Spleen (tissue), 11 donors: ENCODE measurements around the gene RPTOR. TPM values are rescaled to one million over a fixed set of nuclear protein-coding genes. Genes with fewer than 3 reads are reported as not detected.

Experiments used
- DNase-seq: peaks from one replicate; pipeline ENCODE4 v3.0.0-alpha.2; 2020
- H3K27ac ChIP-seq, 8 donors: fragments of 200-600 bp; sonication (generic) in 7 of 8; 1 replicate in 4 of 8; 2 replicates in 4 of 8; pipeline versions ENCODE4 v1.5.0 to v1.8.0; 2016 to 2021; ENCODE audit warnings: inconsistent platforms in 4 of 8, mild to moderate bottlenecking in 4 of 8, moderate library complexity in 1 of 8
- H3K27me3 ChIP-seq, 7 donors: fragments of 200-600 bp; sonication (generic) in 6 of 7; replicated peaks in 1 of 7; 1 replicate in 4 of 7; 2 replicates in 3 of 7; pipeline versions ENCODE4 v1.5.0 to v1.8.0; 2016 to 2021; ENCODE audit warnings: inconsistent platforms in 3 of 7, mild to moderate bottlenecking in 1 of 7
- H3K36me3 ChIP-seq, 6 donors: fragments of 200-600 bp; sonication (generic) in 5 of 6; 1 replicate in 4 of 6; 2 replicates in 2 of 6; pipeline versions ENCODE4 v1.5.0 to v1.8.0; 2016 to 2021; ENCODE audit warnings: inconsistent platforms in 2 of 6
- H3K4me1 ChIP-seq, 6 donors: fragments of 200-600 bp; sonication (generic) in 5 of 6; 1 replicate in 3 of 6; 2 replicates in 3 of 6; pipeline versions ENCODE4 v1.5.0 to v1.8.0; 2016 to 2021; ENCODE audit warnings: inconsistent platforms in 3 of 6
- H3K4me3 ChIP-seq, 8 donors: fragments of 200-600 bp; sonication (generic) in 7 of 8; 1 replicate in 4 of 8; 2 replicates in 4 of 8; pipeline versions ENCODE4 v1.5.0 to v1.8.0; 2016 to 2021; ENCODE audit warnings: inconsistent platforms in 4 of 8, mild to moderate bottlenecking in 4 of 8, moderate library complexity in 2 of 8
- H3K9me3 ChIP-seq, 8 donors: fragments of 200-600 bp; sonication (generic) in 7 of 8; 1 replicate in 4 of 8; 2 replicates in 4 of 8; pipeline versions ENCODE4 v1.5.0 to v1.8.0; 2016 to 2021; ENCODE audit warnings: inconsistent platforms in 4 of 8
- POLR2A ChIP-seq, 3 donors: fragments of 450-650 bp; IDR thresholded peaks; one replicate each; pipeline ENCODE4 v1.5.1; 2017; ENCODE audit warnings: antibody characterized with exemption in 3 of 3, mild to moderate bottlenecking in 1 of 3
- POLR2AphosphoS5 ChIP-seq, 3 donors: sonication (generic); formaldehyde crosslinking; IDR thresholded peaks; one replicate each; pipeline ENCODE4 v1.5.1; 2017; ENCODE audit warnings: antibody characterized with exemption in 3 of 3
- WGBS, 5 donors: extraction: QIAGEN DNeasy Blood & Tissue Kit in 3 of 5; methylation state at CpG; one replicate each; pipeline versions ENCODE4 v1.1.5 to v1.1.7; 2013 to 2018; 5-methylcytosine and 5-hydroxymethylcytosine counted together
- intact Hi-C: fragments of 100-400 bp; cut with DNase I; formaldehyde crosslinking; loops from one replicate; pipeline ENCODE4 v1.15.0; 2023; ENCODE audit warnings: low total_unique reads
- polyA plus RNA-seq, 3 donors: library from polyadenylated mRNA; stranded (reverse); fragments of 200-250 nt; gene quantifications; one replicate each; pipeline ENCODE4 v1.2.1, GENCODE V29; 2013
- total RNA-seq, 7 donors: library from RNA; depleted of rRNA in 3 of 7; stranded (reverse); fragments of >200 nt in 3 of 7; fragmentation: NEBNext Ultra II Directional in 4 of 7; extraction: Animal tissue kit (Norgen Biotek cat#: 25700) in 4 of 7; gene quantifications; one replicate each; pipeline versions ENCODE4 v1.1.0 to v1.2.1, GENCODE V29; 2016 to 2021
- TF ChIP-seq, protein P1 (sequence below), 11 experiments: fragments of 200-600 bp in 7 of 11; fragments of 450-650 bp in 4 of 11; sonication (generic) in 4 of 11; IDR thresholded peaks in 8 of 11; conservative IDR thresholded peaks in 3 of 11; 1 replicate in 7 of 11; 2 replicates in 4 of 11; pipeline versions ENCODE4 v1.4.0 to v1.8.0; 2016 to 2021; ENCODE audit warnings: antibody characterized with exemption in 11 of 11, inconsistent platforms in 4 of 11, mild to moderate bottlenecking in 1 of 11
- donor health status: healthy with polysubstance abuse.
- donor health status: DM: no; HTN: no; CAD: no; lungs with moderate emphysema.
- donor health status: DM: no; HTN: no; CAD: no.
- donor health status: Bipolar disorder and iron deficiency.
- donor health status: healthy.
- donor health status: DM: no; HTN: no; CAD: no.
- donor health status: DM: yes; HTN: yes; CAD: no.

The RPTOR gene
- total and polyA plus RNA-seq, 10 donors = 3.1 to 61.2 (median 40.7) TPM

DNA sequence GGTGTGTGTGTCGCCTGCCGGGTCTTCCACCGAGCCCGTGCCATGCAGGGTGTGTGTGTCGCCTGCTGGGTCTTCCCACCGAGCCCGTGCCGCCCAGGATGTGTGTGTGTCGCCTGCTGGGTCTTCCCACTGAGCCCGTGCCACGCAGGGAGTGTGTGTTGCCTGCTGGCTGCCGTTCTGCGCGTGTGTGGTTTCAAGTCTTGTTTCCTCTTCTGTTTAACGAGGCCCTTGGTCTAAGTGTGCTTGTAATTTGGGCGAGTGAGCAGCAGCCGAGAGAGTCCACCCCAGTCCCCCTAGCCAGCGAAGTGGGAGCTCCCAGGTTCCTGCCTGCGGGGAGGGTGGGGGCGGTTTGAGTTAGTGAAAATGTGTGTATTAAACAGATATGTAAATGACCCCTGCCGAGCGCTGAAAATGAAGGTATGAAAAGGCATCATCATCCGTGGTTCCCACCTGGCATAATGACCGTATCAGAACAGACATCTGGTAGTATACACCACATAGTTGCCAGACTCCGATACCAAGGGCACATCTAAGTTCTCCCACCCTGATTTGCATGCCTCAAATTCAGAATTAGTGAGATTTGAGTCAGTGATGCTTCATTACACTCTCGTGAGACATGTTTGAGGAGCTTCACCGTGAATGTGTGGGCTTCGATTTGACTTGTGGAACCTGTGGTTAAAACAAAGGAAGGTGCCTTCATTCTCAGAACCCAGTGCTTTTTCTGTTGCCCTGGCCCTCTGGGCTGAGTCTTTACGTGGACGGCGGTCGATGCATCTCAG, 332.5 kb downstream of the RPTOR start:
- H3K27me3 ChIP-seq = no peaks in the 10 kb centered on the region
- peak overlapping the region in 3 of 8 donors; percentile 1 to 27 (median 10) for H3K4me3 ChIP-seq
- no peaks in the 10 kb centered on the region for H3K9me3 ChIP-seq
- peaks cover 0 to 46% (median 7%) of the 10 kb centered on the region in 6 donors for H3K36me3 ChIP-seq
- WGBS, 5 donors = 46 to 72% (median 51%) methylated on average over 32 of the region's 32 CpGs
- DNase-seq = peak; percentile 73
- peak overlapping the region in 5 of 8 donors; percentile 24 to 67 (median 57) for H3K27ac ChIP-seq
- peaks cover 15 to 64% (median 30%) of the 10 kb centered on the region in 6 donors for H3K4me1 ChIP-seq
- intact Hi-C loops = no loop called here
- TF ChIP-seq, protein P1, sequence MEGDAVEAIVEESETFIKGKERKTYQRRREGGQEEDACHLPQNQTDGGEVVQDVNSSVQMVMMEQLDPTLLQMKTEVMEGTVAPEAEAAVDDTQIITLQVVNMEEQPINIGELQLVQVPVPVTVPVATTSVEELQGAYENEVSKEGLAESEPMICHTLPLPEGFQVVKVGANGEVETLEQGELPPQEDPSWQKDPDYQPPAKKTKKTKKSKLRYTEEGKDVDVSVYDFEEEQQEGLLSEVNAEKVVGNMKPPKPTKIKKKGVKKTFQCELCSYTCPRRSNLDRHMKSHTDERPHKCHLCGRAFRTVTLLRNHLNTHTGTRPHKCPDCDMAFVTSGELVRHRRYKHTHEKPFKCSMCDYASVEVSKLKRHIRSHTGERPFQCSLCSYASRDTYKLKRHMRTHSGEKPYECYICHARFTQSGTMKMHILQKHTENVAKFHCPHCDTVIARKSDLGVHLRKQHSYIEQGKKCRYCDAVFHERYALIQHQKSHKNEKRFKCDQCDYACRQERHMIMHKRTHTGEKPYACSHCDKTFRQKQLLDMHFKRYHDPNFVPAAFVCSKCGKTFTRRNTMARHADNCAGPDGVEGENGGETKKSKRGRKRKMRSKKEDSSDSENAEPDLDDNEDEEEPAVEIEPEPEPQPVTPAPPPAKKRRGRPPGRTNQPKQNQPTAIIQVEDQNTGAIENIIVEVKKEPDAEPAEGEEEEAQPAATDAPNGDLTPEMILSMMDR (IDR thresholded peaks at IDR 0.05 in 8 of 11, conservative IDR thresholded peaks at IDR 0.05 in 3 of 11) = no peak
- TF ChIP-seq POLR2A (IDR thresholded peaks at IDR 0.05) (no peak), POLR2AphosphoS5 (IDR thresholded peaks at IDR 0.05) (no peak)

DNA sequence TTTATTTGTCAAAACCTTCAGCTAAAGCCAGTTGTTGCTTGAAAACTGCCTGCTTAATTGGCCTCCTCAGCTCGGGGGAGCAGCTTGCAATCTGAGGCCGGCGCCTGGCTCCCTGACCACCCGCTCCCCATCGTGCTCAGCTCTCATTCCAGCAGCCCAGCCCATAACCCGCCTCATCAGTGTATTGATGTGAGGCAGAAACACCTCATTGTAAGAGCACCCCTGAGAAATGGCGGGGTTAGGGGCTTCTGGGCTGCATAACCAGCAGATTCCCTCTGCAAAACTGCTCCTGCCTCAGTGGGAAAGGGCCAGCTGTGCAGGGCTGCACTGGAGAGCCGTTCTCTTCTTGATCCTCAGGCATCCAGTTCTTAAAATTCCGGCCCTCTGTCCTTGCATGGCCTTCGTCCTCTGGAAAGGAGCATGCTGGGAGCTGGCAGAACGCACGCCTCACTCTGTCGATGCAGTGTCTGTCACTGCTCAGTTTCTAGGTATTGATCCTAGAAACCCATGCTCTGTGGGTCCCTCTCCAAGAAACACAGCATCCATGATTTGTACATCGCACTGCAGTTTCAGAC, 333.2 kb downstream of the RPTOR start:
- Histone ChIP-seq H3K4me1 (peaks cover 8 to 58% (median 23%) of the 10 kb centered on the region in 6 donors), H3K9me3 (no peaks in the 10 kb centered on the region), H3K4me3 (peak overlapping the region in 1 of 8 donors; percentile 27), H3K27me3 (no peaks in the 10 kb centered on the region), H3K36me3 (peaks cover 0 to 53% (median 13%) of the 10 kb centered on the region in 6 donors), H3K27ac (peak overlapping the region in 5 of 8 donors; percentile 24 to 67 (median 57))
- DNase-seq = peak; percentile 45
- intact Hi-C loops = no loop called here
- no peak for TF ChIP-seq POLR2A (IDR thresholded peaks at IDR 0.05)
- 82 to 87% (median 85%) methylated on average over 14 of the region's 14 CpGs for WGBS, 5 donors

DNA sequence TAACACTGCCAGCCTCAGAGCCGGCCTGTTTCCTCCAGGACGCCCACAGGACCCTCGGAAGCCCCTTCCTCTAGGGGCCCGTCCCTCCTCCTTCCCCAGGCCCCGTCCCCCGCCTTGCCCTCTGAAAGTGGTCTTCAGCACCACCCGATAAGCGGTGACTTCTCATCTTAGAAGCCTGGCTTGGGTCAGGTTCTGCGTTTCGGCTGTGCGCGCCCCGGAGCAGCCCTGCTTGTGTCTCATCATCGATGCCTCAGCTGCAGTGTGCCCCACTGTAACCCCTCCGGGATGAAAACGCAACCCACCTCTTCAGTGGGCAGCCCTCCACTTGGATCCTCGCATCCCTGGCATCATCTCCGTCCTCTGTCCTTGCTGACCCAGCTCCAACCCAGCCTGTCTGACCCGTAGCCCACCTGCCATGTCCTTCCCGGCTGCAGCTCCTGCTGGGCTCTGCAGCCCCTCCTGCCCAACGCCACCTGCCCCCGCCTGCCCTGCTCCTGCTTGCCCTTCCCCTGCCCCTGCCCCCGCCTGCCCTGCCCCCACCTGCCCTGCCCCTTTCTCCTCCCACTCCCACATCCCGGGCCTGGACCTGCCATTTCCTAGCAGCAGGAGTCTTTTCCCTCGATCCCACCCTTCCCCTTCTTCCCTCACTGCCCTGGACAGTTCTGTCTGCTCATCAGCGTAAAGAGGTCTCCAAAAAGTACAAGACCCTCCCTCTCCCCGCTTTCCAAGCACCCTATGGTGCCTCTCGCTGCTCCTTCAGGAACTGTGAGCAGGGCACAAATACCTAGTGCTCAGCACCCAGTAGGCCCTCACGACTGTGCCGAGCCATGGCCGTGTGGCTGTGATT, 334.5 kb downstream of the RPTOR start:
- DNase-seq = peak; percentile 63
- peaks cover 6 to 45% (median 20%) of the 10 kb centered on the region in 6 donors for H3K4me1 ChIP-seq
- no peak for TF ChIP-seq POLR2A (IDR thresholded peaks at IDR 0.05)
- TF ChIP-seq POLR2AphosphoS5 (IDR thresholded peaks at IDR 0.05) = no peak
- TF ChIP-seq, protein P1 (IDR thresholded peaks at IDR 0.05 in 8 of 11, conservative IDR thresholded peaks at IDR 0.05 in 3 of 11) = no peak
- H3K4me3 ChIP-seq = no peak overlapping the region
- H3K9me3 ChIP-seq = no peaks in the 10 kb centered on the region
- WGBS, 5 donors = 92 to 95% (median 94%) methylated on average over 31 of the region's 31 CpGs
- peaks cover 0 to 57% (median 26%) of the 10 kb centered on the region in 6 donors for H3K36me3 ChIP-seq
- H3K27ac ChIP-seq = no peak overlapping the region
- H3K27me3 ChIP-seq = no peaks in the 10 kb centered on the region
- intact Hi-C loops = no loop called here

DNA sequence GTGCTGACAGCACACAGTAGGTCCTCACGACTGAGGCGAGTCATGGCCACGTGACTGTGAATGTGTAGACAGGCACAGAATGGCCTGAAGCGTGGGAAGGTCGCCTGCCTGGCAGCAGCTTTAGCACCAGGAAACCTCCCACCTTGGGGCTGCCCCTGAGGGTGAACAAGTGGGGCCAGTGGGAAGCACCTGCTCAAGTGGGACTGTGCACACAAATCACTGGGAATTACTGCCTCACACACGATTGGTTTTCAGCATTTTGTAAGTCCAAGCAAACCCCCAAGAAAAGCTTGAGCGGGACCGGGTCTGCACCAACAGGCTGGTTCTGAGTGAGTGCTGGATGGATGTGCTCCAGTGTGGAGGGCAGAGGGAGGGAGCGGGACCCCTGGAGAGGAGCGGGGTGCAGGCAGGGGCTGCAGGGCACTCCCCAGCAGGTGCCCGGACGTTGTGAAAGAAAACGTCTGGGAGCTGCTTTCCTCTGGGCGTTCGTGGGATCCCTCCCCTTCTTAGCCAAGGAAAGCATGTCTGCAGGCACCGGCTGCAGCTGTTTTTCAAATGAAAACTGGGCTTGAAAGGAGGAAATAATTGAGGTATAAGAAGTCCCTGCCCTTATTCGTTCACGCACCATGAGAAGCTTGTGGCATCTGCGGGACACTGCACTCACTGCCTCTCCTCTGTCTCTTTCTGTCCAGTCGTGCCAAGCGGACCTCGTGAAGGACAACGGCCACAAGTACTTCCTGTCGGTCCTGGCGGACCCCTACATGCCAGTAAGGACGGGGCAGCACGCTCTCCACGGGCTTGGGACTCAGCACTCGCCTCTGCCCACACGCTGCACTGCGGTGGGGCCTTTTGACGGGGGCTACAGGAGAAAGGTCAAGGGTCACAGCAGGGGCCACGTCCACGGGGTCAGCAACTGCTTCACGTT, 335.3 kb downstream of the RPTOR start:
- WGBS, 5 donors = 64 to 79% (median 70%) methylated on average over 30 to 35 of the region's 35 CpGs
- intact Hi-C loops = no loop called here
- DNase-seq = peak; percentile 79
- H3K36me3 ChIP-seq = peaks cover 0 to 57% (median 35%) of the 10 kb centered on the region in 6 donors
- no peak overlapping the region for H3K4me3 ChIP-seq
- peaks cover 6 to 45% (median 20%) of the 10 kb centered on the region in 6 donors for H3K4me1 ChIP-seq
- no peak overlapping the region for H3K27ac ChIP-seq
- no peaks in the 10 kb centered on the region for H3K9me3 ChIP-seq
- no peaks in the 10 kb centered on the region for H3K27me3 ChIP-seq
- TF ChIP-seq, protein P1 (IDR thresholded peaks at IDR 0.05 in 8 of 11, conservative IDR thresholded peaks at IDR 0.05 in 3 of 11) = no peak
- TF ChIP-seq POLR2AphosphoS5 (IDR thresholded peaks at IDR 0.05) = peak; percentile 37 to 73 (median 70)
- TF ChIP-seq POLR2A (IDR thresholded peaks at IDR 0.05) = no peak
